ENCODE measurements around the gene MRPL10.
A peak's percentile ranks its signal among the peaks of the same experiment; 100 is the strongest.

- TF ChIP-seq, protein P1, sequence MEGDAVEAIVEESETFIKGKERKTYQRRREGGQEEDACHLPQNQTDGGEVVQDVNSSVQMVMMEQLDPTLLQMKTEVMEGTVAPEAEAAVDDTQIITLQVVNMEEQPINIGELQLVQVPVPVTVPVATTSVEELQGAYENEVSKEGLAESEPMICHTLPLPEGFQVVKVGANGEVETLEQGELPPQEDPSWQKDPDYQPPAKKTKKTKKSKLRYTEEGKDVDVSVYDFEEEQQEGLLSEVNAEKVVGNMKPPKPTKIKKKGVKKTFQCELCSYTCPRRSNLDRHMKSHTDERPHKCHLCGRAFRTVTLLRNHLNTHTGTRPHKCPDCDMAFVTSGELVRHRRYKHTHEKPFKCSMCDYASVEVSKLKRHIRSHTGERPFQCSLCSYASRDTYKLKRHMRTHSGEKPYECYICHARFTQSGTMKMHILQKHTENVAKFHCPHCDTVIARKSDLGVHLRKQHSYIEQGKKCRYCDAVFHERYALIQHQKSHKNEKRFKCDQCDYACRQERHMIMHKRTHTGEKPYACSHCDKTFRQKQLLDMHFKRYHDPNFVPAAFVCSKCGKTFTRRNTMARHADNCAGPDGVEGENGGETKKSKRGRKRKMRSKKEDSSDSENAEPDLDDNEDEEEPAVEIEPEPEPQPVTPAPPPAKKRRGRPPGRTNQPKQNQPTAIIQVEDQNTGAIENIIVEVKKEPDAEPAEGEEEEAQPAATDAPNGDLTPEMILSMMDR (conservative IDR thresholded peaks at IDR 0.05; ENCODE audit: low read depth, low read length), result peak; percentile 87
- TF ChIP-seq EZH2phosphoT487 (IDR thresholded peaks at IDR 0.05; ENCODE audit: borderline replicate concordance, low read length) (no peak), EZH2 (IDR thresholded peaks at IDR 0.05; ENCODE audit: low read length, unreplicated experiment) (no peak)
Measured at GRCh38 chr17:47802341-47803022, 28.9 kb downstream of the MRPL10 start.

Data from PC-3 (cell line).